K562 (cell line): ENCODE results near the gene UBL5. TPM values are rescaled to one million over a fixed set of nuclear protein-coding genes. Genes with fewer than 3 reads are reported as not detected.

Source experiments
- ATAC-seq: fragments of 200-7000 bp; cut with Tn5 transposase; 3 replicates; pipeline ENCODE4 v1.9.1; 2020; ENCODE audit warnings: moderate library complexity
- BruUV-seq: library from RNA; stranded (reverse); fragments of 400-500 nt; replicated peaks from 2 replicates; lab custom pipeline; 2021; lab: Mats Ljungman, UMichigan
- CTCF ChIA-PET: fragments of 300-600 bp; formaldehyde crosslinking; extraction: SDS; loops from one replicate; lab custom pipeline; 2021; ENCODE audit warnings: low intra/inter-chr PET ratio; lab: Yijun Ruan, JAX
- POLR2A ChIA-PET: fragments of 300-600, 350-650 bp; sonication (Branson Sonifier 250); formaldehyde crosslinking; extraction: SDS; loops from one replicate; lab custom pipeline; 2021; ENCODE audit warnings: antibody characterized with exemption, inconsistent platforms; lab: Yijun Ruan, JAX
- DNase-seq, 4 experiments: peaks; one replicate each; pipeline versions ENCODE4 v3.0.0 to v3.0.0-alpha.2; 2011 to 2018; ENCODE audit warnings: low spot score in 3 of 4, mixed read lengths in 3 of 4; ENCODE audit errors: extremely low read depth in 1 of 4
- FAIRE-seq: peaks from 2 replicates; lab custom pipeline; 2011; peaks lifted over from hg19 to GRCh38; lab: Jason Lieb, UNC
- H2AFZ ChIP-seq: 2 replicates; pipeline ENCODE4 v1.6.0; 2011; ENCODE audit warnings: low read depth, low read length, control low read depth, inconsistent platforms
- H3K27ac ChIP-seq: fragments of 200-600 bp; 3 replicates; pipeline ENCODE4 v1.8.0; 2011; ENCODE audit warnings: low read depth, mild to moderate bottlenecking, control low read depth, inconsistent platforms, low read length, moderate library complexity, mixed read lengths; ENCODE audit errors: extremely low read depth
- H3K27me3 ChIP-seq, 2 experiments: fragments of 300-600 bp in 1 of 2; 2 replicates in 1 of 2; 3 replicates in 1 of 2; pipeline versions ENCODE4 v1.6.0 to v1.8.0; 2011; ENCODE audit warnings: inconsistent platforms in 2 of 2, low read length in 2 of 2, mild to moderate bottlenecking in 1 of 2, mixed read lengths in 1 of 2, moderate library complexity in 1 of 2; ENCODE audit not compliant: control insufficient read depth in 2 of 2, insufficient read depth in 2 of 2
- H3K36me3 ChIP-seq: fragments of 300-600 bp; 3 replicates; pipeline ENCODE4 v1.8.0; 2011; ENCODE audit warnings: mild to moderate bottlenecking, low read length, inconsistent platforms; ENCODE audit not compliant: control insufficient read depth, insufficient read depth
- H3K4me1 ChIP-seq, 2 experiments: fragments of 200-600 bp in 1 of 2; replicated peaks in 1 of 2; 2 replicates in 1 of 2; 3 replicates in 1 of 2; pipeline versions ENCODE4 v1.5.1 to v1.8.0; 2011; ENCODE audit warnings: inconsistent platforms in 2 of 2, low read length in 2 of 2, mild to moderate bottlenecking in 1 of 2, mixed read lengths in 1 of 2, moderate library complexity in 1 of 2; ENCODE audit not compliant: control insufficient read depth in 2 of 2, insufficient read depth in 2 of 2
- H3K4me2 ChIP-seq: 2 replicates; pipeline ENCODE4 v1.6.1; 2011; ENCODE audit warnings: low read length, control low read depth, inconsistent platforms, mixed read lengths; ENCODE audit not compliant: insufficient read depth
- H3K4me3 ChIP-seq: fragments of 200-600 bp; sonication (generic), shearing (Covaris generic); 2 replicates; pipeline ENCODE4 v1.5.1; 2016; ENCODE audit warnings: control low read depth, inconsistent platforms
- H3K79me2 ChIP-seq: fragments of 200-600 bp; 3 replicates; pipeline ENCODE4 v1.8.0; 2011; ENCODE audit warnings: low read length, inconsistent platforms; ENCODE audit not compliant: control insufficient read depth, insufficient read depth
- H3K9ac ChIP-seq, 2 experiments: 2 replicates each; pipeline versions ENCODE4 v1.6.0 to v1.6.1; 2011; ENCODE audit warnings: low read depth in 2 of 2, low read length in 2 of 2, control low read depth in 1 of 2, inconsistent platforms in 1 of 2, mild to moderate bottlenecking in 1 of 2, mixed read lengths in 1 of 2; ENCODE audit not compliant: insufficient read depth in 1 of 2
- H3K9me1 ChIP-seq: one replicate; pipeline ENCODE4 v1.6.0; 2011; ENCODE audit warnings: inconsistent platforms, mild to moderate bottlenecking, low read length, moderate library complexity; ENCODE audit not compliant: control insufficient read depth, insufficient read depth
- H3K9me3 ChIP-seq: replicated peaks from 2 replicates; pipeline ENCODE4 v1.5.1; 2011; ENCODE audit warnings: low read depth, low read length, inconsistent platforms; ENCODE audit not compliant: control insufficient read depth, insufficient read depth
- H4K20me1 ChIP-seq: replicated peaks from 2 replicates; pipeline ENCODE4 v1.6.1; 2011; ENCODE audit warnings: low read length, inconsistent platforms, mixed read lengths; ENCODE audit not compliant: control insufficient read depth, insufficient read depth
- FOS ChIP-seq: IDR thresholded peaks from 3 replicates; pipeline ENCODE4 v1.6.1; 2011; ENCODE audit not compliant: insufficient read length; ENCODE audit errors: extremely low read depth
- GATA2 ChIP-seq: sonication (generic); formaldehyde crosslinking; IDR thresholded peaks from 2 replicates; pipeline ENCODE4 v1.4.0; 2020; ENCODE audit warnings: mild to moderate bottlenecking, missing genetic modification reagents
- HDAC3 ChIP-seq: fragments of 450-650 bp; IDR thresholded peaks from 2 replicates; pipeline ENCODE4 v1.6.1; 2018; ENCODE audit warnings: borderline replicate concordance, mild to moderate bottlenecking, moderate library complexity; ENCODE audit not compliant: partially characterized antibody
- HEY1 ChIP-seq: fragments of 250-450 bp; sonication (Bioruptor Pico); IDR thresholded peaks from 2 replicates; pipeline ENCODE4 v1.5.0; 2020; ENCODE audit warnings: mild to moderate bottlenecking, moderate library complexity, borderline replicate concordance
- JUN ChIP-seq, 2 experiments: sonication (generic) in 1 of 2; formaldehyde crosslinking in 1 of 2; IDR thresholded peaks; 2 replicates each; pipeline versions ENCODE4 v1.6.1 to v1.8.0; 2012 to 2022; ENCODE audit warnings: borderline replicate concordance in 2 of 2, mild to moderate bottlenecking in 2 of 2, improper control_type of control experiment in 1 of 2, low read depth in 1 of 2, low read length in 1 of 2, missing genetic modification reagents in 1 of 2
- KDM1A ChIP-seq, 2 experiments: fragments of 450-650 bp; IDR thresholded peaks; 2 replicates each; pipeline ENCODE4 v1.6.1; 2016; ENCODE audit warnings: mild to moderate bottlenecking in 2 of 2
- L3MBTL2 ChIP-seq: fragments of 450-650 bp; IDR thresholded peaks from 2 replicates; pipeline ENCODE4 v1.6.1; 2016; ENCODE audit warnings: mild to moderate bottlenecking, moderate library complexity
- LCOR ChIP-seq: sonication (generic); formaldehyde crosslinking; IDR thresholded peaks from 2 replicates; pipeline ENCODE4 v1.8.0; 2022; ENCODE audit warnings: mild to moderate bottlenecking, missing genetic modification reagents
- NONO ChIP-seq, 2 experiments: fragments of 200-400 bp in 1 of 2; fragments of 450-650 bp in 1 of 2; formaldehyde crosslinking in 1 of 2; IDR thresholded peaks; 2 replicates each; pipeline ENCODE4 v1.6.1; 2017; ENCODE audit warnings: low read depth in 2 of 2, mild to moderate bottlenecking in 2 of 2, moderate library complexity in 2 of 2, low read length in 1 of 2
- RBBP5 ChIP-seq: fragments of 200-600 bp; sonication (generic); IDR thresholded peaks from 2 replicates; pipeline ENCODE4 v1.6.1; 2012; ENCODE audit warnings: borderline replicate concordance, mild to moderate bottlenecking, low read length, control low read depth, inconsistent platforms; ENCODE audit not compliant: insufficient read depth, poor library complexity, severe bottlenecking
- SRSF1 ChIP-seq: fragments of 200-400 bp; formaldehyde crosslinking; IDR thresholded peaks from 2 replicates; pipeline ENCODE4 v1.6.1; 2017; ENCODE audit warnings: mild to moderate bottlenecking, low read depth, low read length, moderate library complexity
- TAF15 ChIP-seq: fragments of 200-400 bp; formaldehyde crosslinking; IDR thresholded peaks from 2 replicates; pipeline ENCODE4 v1.6.1; 2017; ENCODE audit warnings: mild to moderate bottlenecking, low read depth, low read length, moderate library complexity
- TAF7 ChIP-seq: fragments of 450-650 bp; IDR thresholded peaks from 2 replicates; pipeline ENCODE4 v1.6.1; 2016; ENCODE audit warnings: missing genetic modification characterization, missing compliant biosample characterization
- TGIF2 ChIP-seq: sonication (generic); formaldehyde crosslinking; IDR thresholded peaks from 2 replicates; pipeline ENCODE4 v1.8.1; 2022; ENCODE audit warnings: mild to moderate bottlenecking, missing genetic modification reagents, moderate library complexity
- TRIM28 ChIP-seq: fragments of 450-650 bp; IDR thresholded peaks from 2 replicates; pipeline ENCODE4 v1.6.1; 2017
- ZNF740 ChIP-seq, 3 experiments: fragments of 200-800 bp in 1 of 3; sonication (Bioruptor generic) in 1 of 3; sonication (generic) in 1 of 3; formaldehyde crosslinking in 1 of 3; IDR thresholded peaks; 2 replicates each; pipeline versions ENCODE4 v1.6.1 to v1.8.0; 2016 to 2022; ENCODE audit warnings: mild to moderate bottlenecking in 2 of 3, missing compliant biosample characterization in 2 of 3, missing genetic modification characterization in 2 of 3, missing genetic modification reagents in 1 of 3
- ZNF766 ChIP-seq: fragments of 200-800 bp; sonication (Bioruptor generic); conservative IDR thresholded peaks from 2 replicates; pipeline ENCODE4 v1.6.1; 2016; ENCODE audit warnings: missing genetic modification characterization, missing compliant biosample characterization
- WGBS: fragments of 100-300 bp; shearing (Covaris generic); methylation state at CpG from one replicate; pipeline ENCODE4 v1.1.6; 2016; ENCODE audit warnings: low coverage, mixed read lengths; ENCODE audit not compliant: insufficient coverage; ENCODE audit errors: missing lambda C conversion rate; 5-methylcytosine and 5-hydroxymethylcytosine counted together
- in situ Hi-C: fragments of 300-500 bp; cut with MboI; formaldehyde crosslinking; loops from 4 replicates; pipeline ENCODE4 v1.15.0; 2018; ENCODE audit warnings: inconsistent platforms, mixed read lengths
- intact Hi-C: fragments of 100-400 bp; cut with micrococcal nuclease; formaldehyde crosslinking; loops from 2 replicates; pipeline ENCODE4 v1.14.2; 2022
- polyA plus RNA-seq, 8 experiments: library from polyadenylated mRNA; depleted of rRNA in 4 of 8; stranded (reverse) in 5 of 8; unstranded in 3 of 8; fragments of >200 nt; fragmentation: Nextera tagmentation in 2 of 8; fragmentation: Illumina TruSeq in 1 of 8; extraction: Ambion mirVana in 2 of 8; extraction: Trizol in 1 of 8; gene quantifications; 2 replicates each; pipeline versions ENCODE4 v1.2.1 to v1.2.3, GENCODE V29; 2011 to 2014; ENCODE audit warnings: inconsistent platforms in 1 of 8, missing spikeins in 1 of 8
- total RNA-seq, 7 experiments: library from RNA; depleted of rRNA in 6 of 7; stranded (reverse); fragments of >200 nt in 6 of 7; fragmentation: Illumina TruSeq in 2 of 7; extraction: Trizol in 2 of 7; gene quantifications; 2 replicates each; pipeline versions ENCODE4 v1.2.1 to v1.2.3, GENCODE V29; 2011 to 2021; ENCODE audit warnings: low replicate concordance in 1 of 7
- TF ChIP-seq, protein P1 (sequence below): fragments of 450-650 bp; IDR thresholded peaks from 2 replicates; pipeline ENCODE4 v1.6.1; 2016; ENCODE audit warnings: mild to moderate bottlenecking

Gene UBL5
- total and polyA plus RNA-seq, 9 of the 15 experiments (the other 6 are each of a cell fraction or from before 2014, with no cell fraction given) = 410 to 1,266 (median 613) TPM

DNA sequence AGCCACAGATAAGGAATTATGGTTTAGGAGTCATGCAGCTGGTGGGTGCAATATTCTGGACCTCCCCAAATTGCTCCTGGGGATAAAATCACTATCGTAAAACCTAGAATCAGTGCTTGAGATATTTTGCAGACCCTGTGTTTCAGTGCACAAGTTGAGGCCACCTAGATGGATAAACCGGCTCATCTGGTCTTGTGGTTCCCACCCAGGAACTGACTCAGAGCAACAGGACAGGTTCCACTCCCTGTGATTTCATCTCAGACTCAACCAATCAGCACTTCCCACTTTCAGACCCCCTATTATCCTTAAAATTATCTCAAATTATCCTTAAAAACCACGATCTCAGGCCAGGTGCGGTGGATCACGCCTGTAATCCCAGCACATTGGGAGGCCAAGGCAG is 29.8 kb upstream of the UBL5 start:
- H3K4me1 ChIP-seq = peaks cover 3 to 4% of the 10 kb centered on the region in 2 experiments; a peak in 4 of 5 replicates
- FAIRE-seq = no peak
- no TSS peak for BruUV-seq
- H3K79me2 ChIP-seq = peaks cover 3% of the 10 kb centered on the region; the same call in 1 of the 3 replicates
- peaks cover 5% of the 10 kb centered on the region; the same call in 1 of the 2 replicates for H3K9me3 ChIP-seq
- H4K20me1 ChIP-seq = no peaks in the 10 kb centered on the region
- no peak for DNase-seq
- 33% methylated on average over 5 of the region's 5 CpGs for WGBS
- intact Hi-C loops (no loop called here), in situ Hi-C loops (loop anchor here (10.0 kb wide), 1 partner anchor 663 kb away; no protein-coding TSS in a partner anchor)
- H3K4me2 ChIP-seq = no peak overlapping the region
- TF ChIP-seq TAF15 = no peak
- no peak for TF ChIP-seq RBBP5
- no peak for TF ChIP-seq NONO (IDR thresholded peaks at IDR 0.05; ENCODE audit: low read depth in 2 of 2, low read length in 1 of 2)
- TF ChIP-seq SRSF1 = no peak
- TF ChIP-seq L3MBTL2 = no peak
- TF ChIP-seq JUN (IDR thresholded peaks at IDR 0.05; ENCODE audit: borderline replicate concordance, low read depth, low read length) = no peak
- no peak for TF ChIP-seq JUN (CRISPR knock-in tag; IDR thresholded peaks at IDR 0.05; ENCODE audit: borderline replicate concordance)
- no peak for TF ChIP-seq GATA2 (CRISPR knock-in tag)
- TF ChIP-seq KDM1A (IDR thresholded peaks at IDR 0.05) = no peak
- TF ChIP-seq, protein P1, sequence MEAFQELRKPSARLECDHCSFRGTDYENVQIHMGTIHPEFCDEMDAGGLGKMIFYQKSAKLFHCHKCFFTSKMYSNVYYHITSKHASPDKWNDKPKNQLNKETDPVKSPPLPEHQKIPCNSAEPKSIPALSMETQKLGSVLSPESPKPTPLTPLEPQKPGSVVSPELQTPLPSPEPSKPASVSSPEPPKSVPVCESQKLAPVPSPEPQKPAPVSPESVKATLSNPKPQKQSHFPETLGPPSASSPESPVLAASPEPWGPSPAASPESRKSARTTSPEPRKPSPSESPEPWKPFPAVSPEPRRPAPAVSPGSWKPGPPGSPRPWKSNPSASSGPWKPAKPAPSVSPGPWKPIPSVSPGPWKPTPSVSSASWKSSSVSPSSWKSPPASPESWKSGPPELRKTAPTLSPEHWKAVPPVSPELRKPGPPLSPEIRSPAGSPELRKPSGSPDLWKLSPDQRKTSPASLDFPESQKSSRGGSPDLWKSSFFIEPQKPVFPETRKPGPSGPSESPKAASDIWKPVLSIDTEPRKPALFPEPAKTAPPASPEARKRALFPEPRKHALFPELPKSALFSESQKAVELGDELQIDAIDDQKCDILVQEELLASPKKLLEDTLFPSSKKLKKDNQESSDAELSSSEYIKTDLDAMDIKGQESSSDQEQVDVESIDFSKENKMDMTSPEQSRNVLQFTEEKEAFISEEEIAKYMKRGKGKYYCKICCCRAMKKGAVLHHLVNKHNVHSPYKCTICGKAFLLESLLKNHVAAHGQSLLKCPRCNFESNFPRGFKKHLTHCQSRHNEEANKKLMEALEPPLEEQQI = no peak
- no peak for TF ChIP-seq HDAC3
- TF ChIP-seq HEY1 (CRISPR knock-in tag) = no peak
- no peak for TF ChIP-seq TGIF2 (CRISPR knock-in tag)
- TF ChIP-seq LCOR (CRISPR knock-in tag) = no peak
- TF ChIP-seq TRIM28 = no peak
- no peak for TF ChIP-seq ZNF766
- no peak for TF ChIP-seq FOS
- TF ChIP-seq ZNF740 (CRISPR knock-in tag; IDR thresholded peaks at IDR 0.05) = no peak
- TF ChIP-seq ZNF740 (tag; IDR thresholded peaks at IDR 0.05) = no peak
- no peak for TF ChIP-seq TAF7 (tag)
- H3K9me1 ChIP-seq = no peaks in the 10 kb centered on the region
- H3K4me3 ChIP-seq = no peak overlapping the region
- no peak overlapping the region for H3K27ac ChIP-seq
- no peak overlapping the region for H2AFZ ChIP-seq
- POLR2A ChIA-PET = no interaction called here
- CTCF ChIA-PET = no interaction called here
- no peaks in the 10 kb centered on the region for H3K36me3 ChIP-seq
- H3K27me3 ChIP-seq = no peaks in the 10 kb centered on the region
- no peak for ATAC-seq
- no peak overlapping the region for H3K9ac ChIP-seq
